Psoas muscle (tissue), 8 donors: ENCODE measurements around the gene UBE2O. TPM values are rescaled to one million over a fixed set of nuclear protein-coding genes. Genes with fewer than 3 reads are reported as not detected.

ENCODE experiments used
- ATAC-seq, 4 donors: fragments of 200-7000 bp; cut with Tn5 transposase; one replicate each; pipeline ENCODE4 v1.9.1; 2020; ENCODE audit warnings: moderate library complexity in 3 of 4, mild to moderate bottlenecking in 2 of 4
- DNase-seq, 2 donors: peaks; one replicate each; pipeline ENCODE4 v3.0.0-alpha.2; 2020
- H3K27ac ChIP-seq: fragments of 200-600 bp; one replicate; pipeline ENCODE4 v1.8.0; 2022
- H3K27me3 ChIP-seq, 3 donors: fragments of 200-600 bp in 1 of 3; one replicate each; pipeline versions ENCODE4 v1.6.1 to v1.8.0; 2013 to 2022; ENCODE audit warnings: low read length in 2 of 3, mild to moderate bottlenecking in 2 of 3, moderate library complexity in 1 of 3; ENCODE audit not compliant: insufficient read depth in 3 of 3
- H3K36me3 ChIP-seq, 2 donors: fragments of 200-600 bp in 1 of 2; one replicate each; pipeline versions ENCODE4 v1.6.1 to v1.8.0; 2013 to 2022; ENCODE audit warnings: low read depth in 1 of 2, mild to moderate bottlenecking in 1 of 2, moderate library complexity in 1 of 2; ENCODE audit not compliant: insufficient read depth in 1 of 2
- H3K4me1 ChIP-seq: fragments of 200-600 bp; one replicate; pipeline ENCODE4 v1.8.0; 2022
- H3K4me3 ChIP-seq: fragments of 200-600 bp; one replicate; pipeline ENCODE4 v1.8.0; 2022; ENCODE audit warnings: mild to moderate bottlenecking
- H3K9me3 ChIP-seq: fragments of 200-600 bp; one replicate; pipeline ENCODE4 v1.8.0; 2022
- WGBS, 3 donors: extraction: QIAGEN DNeasy Blood & Tissue Kit; methylation state at CpG; one replicate each; pipeline versions ENCODE4 v1.1.6 to v1.1.7; 2013; 5-methylcytosine and 5-hydroxymethylcytosine counted together
- intact Hi-C, 2 donors: fragments of 100-400 bp; cut with DNase I; formaldehyde crosslinking; loops; one replicate each; pipeline versions ENCODE4 v1.11.0 to v1.14.2; 2022
- polyA plus RNA-seq, 3 donors: library from polyadenylated mRNA; stranded (reverse); fragments of 200-250 nt; gene quantifications; one replicate each; pipeline ENCODE4 v1.2.3, GENCODE V29; 2013
- total RNA-seq, 4 donors: library from RNA; stranded (reverse); fragmentation: NEBNext Ultra II Directional in 2 of 4; extraction: Animal tissue kit (Norgen Biotek cat#: 25700) in 2 of 4; gene quantifications; one replicate each; pipeline versions ENCODE4 v1.2.1 to v1.2.4, GENCODE V29; 2021 to 2023
- TF ChIP-seq, protein P1 (sequence below): fragments of 200-600 bp; IDR thresholded peaks from one replicate; pipeline ENCODE4 v1.8.0; 2022; ENCODE audit warnings: antibody characterized with exemption
- donor health status: healthy with polysubstance abuse.
- donor health status: DM: no; HTN: no; CAD: no; lungs with moderate emphysema.
- donor health status: Bipolar disorder and iron deficiency.
- donor health status: healthy.
- donor health status: DM: yes; HTN: yes; CAD: no.
- donor health status: DM: no; HTN: no; CAD: no.
- donor health status: DM: no; HTN: no; CAD: no.
- donor health status: DM: yes; HTN: yes; CAD: no.

UBE2O gene
- total and polyA plus RNA-seq, 7 donors, result 11.6 to 45.5 (median 37.3) TPM

- TF ChIP-seq, protein P1, sequence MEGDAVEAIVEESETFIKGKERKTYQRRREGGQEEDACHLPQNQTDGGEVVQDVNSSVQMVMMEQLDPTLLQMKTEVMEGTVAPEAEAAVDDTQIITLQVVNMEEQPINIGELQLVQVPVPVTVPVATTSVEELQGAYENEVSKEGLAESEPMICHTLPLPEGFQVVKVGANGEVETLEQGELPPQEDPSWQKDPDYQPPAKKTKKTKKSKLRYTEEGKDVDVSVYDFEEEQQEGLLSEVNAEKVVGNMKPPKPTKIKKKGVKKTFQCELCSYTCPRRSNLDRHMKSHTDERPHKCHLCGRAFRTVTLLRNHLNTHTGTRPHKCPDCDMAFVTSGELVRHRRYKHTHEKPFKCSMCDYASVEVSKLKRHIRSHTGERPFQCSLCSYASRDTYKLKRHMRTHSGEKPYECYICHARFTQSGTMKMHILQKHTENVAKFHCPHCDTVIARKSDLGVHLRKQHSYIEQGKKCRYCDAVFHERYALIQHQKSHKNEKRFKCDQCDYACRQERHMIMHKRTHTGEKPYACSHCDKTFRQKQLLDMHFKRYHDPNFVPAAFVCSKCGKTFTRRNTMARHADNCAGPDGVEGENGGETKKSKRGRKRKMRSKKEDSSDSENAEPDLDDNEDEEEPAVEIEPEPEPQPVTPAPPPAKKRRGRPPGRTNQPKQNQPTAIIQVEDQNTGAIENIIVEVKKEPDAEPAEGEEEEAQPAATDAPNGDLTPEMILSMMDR, result no peak
- Histone ChIP-seq H3K27ac (peak overlapping the region; percentile 76), H3K27me3 (no peaks in the 10 kb centered on the region), H3K4me3 (peak overlapping the region; percentile 74), H3K9me3 (no peaks in the 10 kb centered on the region), H3K4me1 (peaks cover 15% of the 10 kb centered on the region), H3K36me3 (peaks cover 0 to 14% of the 10 kb centered on the region in 2 donors)
- DNase-seq (peak; percentile 68 to 72), ATAC-seq (peak; percentile 20 to 26 (median 22))
- 0 to 1% (median 0%) methylated on average over 66 to 74 of the region's 74 CpGs for WGBS, 3 donors
- intact Hi-C loops, result no loop called here
Observed at GRCh38 chr17:76384987-76385891, 67.7 kb downstream of the UBE2O start.

GRCh38 chr17:76384222-76384986 is 68.5 kb downstream of the UBE2O start, which contains the start of gene SPHK1:
Gene SPHK1 (plus strand): TSS chr17:76384609. CDS start chr17:76385645, 1,036 bp downstream.
- Histone ChIP-seq H3K27ac (peak within 1 kb of the TSS; percentile 76), H3K9me3 (no peaks in the 10 kb centered on the region), H3K4me1 (peaks cover 15% of the 10 kb centered on the region), H3K36me3 (peaks cover 0 to 6% of the 10 kb centered on the region in 2 donors), H3K27me3 (no peaks in the 10 kb centered on the region), H3K4me3 (peak within 1 kb of the TSS; percentile 74)
- TF ChIP-seq, protein P1, result no peak
- 0 to 1% (median 0%) methylated on average over 52 to 118 of the region's 118 CpGs for WGBS, 3 donors
- DNase-seq, result peak; percentile 78 to 81
- intact Hi-C loops, result no loop called here
- peak; percentile 62 to 74 (median 70) for ATAC-seq

DNA sequence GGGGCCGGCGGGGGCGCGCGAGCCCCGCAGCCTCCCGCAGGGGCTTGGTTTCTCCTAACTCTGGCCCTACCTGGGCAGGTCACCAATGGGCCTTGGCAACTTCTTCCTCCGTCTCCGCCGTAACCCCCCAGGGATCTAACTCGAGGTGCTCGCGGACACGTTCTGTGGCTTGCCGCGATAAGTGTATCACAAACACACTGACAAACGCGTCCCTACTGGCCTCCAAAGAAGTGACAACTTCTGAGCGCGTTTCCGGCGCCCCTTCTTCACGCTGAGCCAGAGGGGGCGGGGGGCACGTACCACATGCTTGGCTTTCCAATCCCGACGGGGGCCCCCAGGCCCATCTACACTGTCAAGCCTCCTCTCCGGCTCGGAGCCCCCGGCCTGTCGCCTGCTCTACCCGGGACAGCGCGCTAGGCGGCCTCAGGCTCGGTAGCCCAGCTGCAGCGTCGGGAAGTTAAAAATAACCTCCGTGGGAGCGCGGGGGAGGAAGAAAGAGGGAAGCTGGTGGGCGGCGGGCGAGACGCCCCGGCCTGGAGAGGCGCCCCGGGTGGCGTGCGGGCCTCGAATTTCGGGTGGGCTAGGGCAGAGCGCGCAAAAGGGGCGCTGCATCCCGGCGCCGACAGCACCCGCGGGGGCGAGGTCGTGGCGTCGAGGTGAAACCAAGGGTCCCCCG is 69.3 kb downstream of the UBE2O start:
- peak overlapping the region; percentile 74 for H3K4me3 ChIP-seq
- H3K27ac ChIP-seq, result peak overlapping the region; percentile 76
- ATAC-seq, result peak; percentile 43 to 67 (median 64)
- peaks cover 15% of the 10 kb centered on the region for H3K4me1 ChIP-seq
- H3K27me3 ChIP-seq, result no peaks in the 10 kb centered on the region
- 0% methylated on average over 39 to 65 of the region's 65 CpGs for WGBS, 3 donors
- H3K36me3 ChIP-seq, result no peaks in the 10 kb centered on the region
- TF ChIP-seq, protein P1, result peak; percentile 38
- intact Hi-C loops, result no loop called here
- H3K9me3 ChIP-seq, result no peaks in the 10 kb centered on the region
- DNase-seq, result peak; percentile 54 to 78

DNA sequence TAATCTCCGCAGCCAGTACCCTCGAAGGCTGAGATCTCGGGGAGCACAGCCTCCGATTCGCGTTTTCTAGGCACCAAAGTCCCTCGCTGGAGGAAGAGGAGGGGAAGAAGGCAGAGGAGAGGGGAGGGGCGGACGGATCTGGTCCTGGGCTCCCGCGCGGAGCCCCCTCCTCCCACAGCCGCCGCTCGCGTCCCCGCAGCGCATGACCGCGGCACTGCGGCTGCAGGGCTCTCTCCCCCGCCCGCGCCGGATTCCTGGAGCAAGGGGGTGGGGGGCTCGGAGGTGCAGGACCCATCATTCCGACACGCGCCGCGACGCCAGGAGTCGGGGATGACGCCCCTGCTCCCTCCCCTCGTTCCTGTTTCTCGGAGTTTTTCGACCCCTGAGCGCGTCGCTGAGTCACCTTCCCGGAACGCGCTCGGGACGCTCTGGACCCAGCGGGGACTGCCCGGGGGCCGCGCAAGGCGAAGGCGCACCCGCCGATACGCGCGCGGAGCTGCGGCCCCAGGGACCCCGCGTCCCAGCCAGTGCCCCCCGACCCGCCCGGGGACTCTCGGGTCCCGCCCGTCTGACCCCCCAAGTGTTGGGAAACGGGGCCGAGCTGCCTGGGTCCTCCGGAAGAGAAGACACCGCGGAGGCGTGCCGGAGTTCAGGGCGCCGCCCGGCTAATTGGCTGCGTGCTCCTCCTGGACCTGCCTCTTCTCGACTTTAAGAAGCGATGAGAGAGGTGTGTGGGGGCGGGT is 70.0 kb downstream of the UBE2O start:
- H3K4me1 ChIP-seq, result peaks cover 15% of the 10 kb centered on the region
- H3K9me3 ChIP-seq, result no peaks in the 10 kb centered on the region
- intact Hi-C loops, result no loop called here
- H3K27ac ChIP-seq, result peak overlapping the region; percentile 76
- TF ChIP-seq, protein P1, result no peak
- 1 to 4% (median 2%) methylated on average over 33 to 80 of the region's 80 CpGs for WGBS, 3 donors
- ATAC-seq (peak; percentile 32 to 51 (median 50)), DNase-seq (peak in 1 of 2 donors; percentile 58)
- no peaks in the 10 kb centered on the region for H3K27me3 ChIP-seq
- no peaks in the 10 kb centered on the region for H3K36me3 ChIP-seq
- H3K4me3 ChIP-seq, result peak overlapping the region; percentile 74
